ENCODE results near the gene USP38. TPM values are rescaled to one million over a fixed set of nuclear protein-coding genes. Genes with fewer than 3 reads are reported as not detected.

The USP38 gene
- total and polyA plus RNA-seq, 2 donors (not counting 1 experiment from before 2014, with no cell fraction given) = 9.6 to 23.9 TPM

GRCh38 chr4:143135358-143135757 is 49.4 kb upstream of the USP38 start:
- Mint-ChIP-seq H3K9me3 (ENCODE audit: insufficient read depth) (no peaks in the 10 kb centered on the region), H3K27me3 (no peaks in the 10 kb centered on the region), H3K27ac (no peak overlapping the region), H3K4me1 (no peaks in the 10 kb centered on the region), H3K4me3 (no peak overlapping the region)
- POLR2A ChIA-PET = no interaction called here
- no peak overlapping the region for H3K27ac ChIP-seq (ENCODE audit: low read length in 2 of 2)
- H3K4me2 ChIP-seq (replicated peaks; ENCODE audit: low read depth, low read length, poor library complexity, severe bottlenecking) = no peak overlapping the region
- H3K27me3 ChIP-seq (replicated peaks in 1 of 4; ENCODE audit: control extremely low read depth in 1 of 4, control insufficient read depth in 3 of 4, insufficient read depth in 4 of 4, low read length in 3 of 4) = no peaks in the 10 kb centered on the region
- no peaks in the 10 kb centered on the region for H4K20me1 ChIP-seq (ENCODE audit: control insufficient read depth, insufficient read depth, low read length, poor library complexity, severe bottlenecking)
- no peak overlapping the region for H2AFZ ChIP-seq (ENCODE audit: insufficient read depth, low read depth, low read length, poor library complexity, severe bottlenecking)
- intact Hi-C loops (cut with micrococcal nuclease) = no loop called here
- no peak overlapping the region for H3K4me3 ChIP-seq (ENCODE audit: control extremely low read depth in 1 of 5, extremely low read depth in 1 of 5, insufficient read depth in 1 of 5, low read depth in 2 of 5, low read length in 4 of 5)
- H3K36me3 ChIP-seq (replicated peaks in 1 of 2; ENCODE audit: control extremely low read depth in 1 of 2, control insufficient read depth in 1 of 2, extremely low read depth in 1 of 2, insufficient read depth in 2 of 2, low read length in 1 of 2) = no peaks in the 10 kb centered on the region
- H3K9me3 ChIP-seq (ENCODE audit: control extremely low read depth in 1 of 3, control insufficient read depth in 2 of 3, insufficient read depth in 1 of 3, low read length in 2 of 3) = no peaks in the 10 kb centered on the region
- CTCF ChIA-PET = no interaction called here
- TF ChIP-seq EZH2 (IDR thresholded peaks at IDR 0.05; ENCODE audit: borderline replicate concordance, insufficient read depth, low read depth, low read length, poor library complexity, severe bottlenecking) (no peak), CTCF (IDR thresholded peaks at IDR 0.05) (no peak)
- DNase-seq = no peak
- H3K79me2 ChIP-seq (ENCODE audit: control insufficient read depth, insufficient read depth, low read length) = no peaks in the 10 kb centered on the region
- H3K9ac ChIP-seq (ENCODE audit: low read length) = no peak overlapping the region
- 89% methylated on average over 3 of the region's 5 CpGs for WGBS (ENCODE audit: insufficient coverage)
- H3K4me1 ChIP-seq (ENCODE audit: control insufficient read depth in 2 of 2, insufficient read depth in 2 of 2, low read length in 2 of 2) = no peaks in the 10 kb centered on the region
- no peak for ATAC-seq (ENCODE audit: low read depth)

GRCh38 chr4:143140696-143141095 is 44.0 kb upstream of the USP38 start:
- CTCF ChIA-PET = no interaction called here
- H3K36me3 ChIP-seq (replicated peaks in 1 of 2; ENCODE audit: control extremely low read depth in 1 of 2, control insufficient read depth in 1 of 2, extremely low read depth in 1 of 2, insufficient read depth in 2 of 2, low read length in 1 of 2) = no peaks in the 10 kb centered on the region
- 100% methylated on average over 2 of the region's 4 CpGs for WGBS (ENCODE audit: insufficient coverage)
- ATAC-seq (ENCODE audit: low read depth) (no peak), DNase-seq (no peak)
- H3K27ac ChIP-seq (ENCODE audit: low read length in 2 of 2) = no peak overlapping the region
- no peaks in the 10 kb centered on the region for H3K79me2 ChIP-seq (ENCODE audit: control insufficient read depth, insufficient read depth, low read length)
- intact Hi-C loops (cut with micrococcal nuclease) = no loop called here
- no peak overlapping the region for H3K9ac ChIP-seq (ENCODE audit: low read length)
- no peaks in the 10 kb centered on the region for H4K20me1 ChIP-seq (ENCODE audit: control insufficient read depth, insufficient read depth, low read length, poor library complexity, severe bottlenecking)
- H3K27me3 Mint-ChIP-seq = no peaks in the 10 kb centered on the region
- no peaks in the 10 kb centered on the region for H3K4me1 Mint-ChIP-seq
- H3K4me3 ChIP-seq (ENCODE audit: control extremely low read depth in 1 of 5, extremely low read depth in 1 of 5, insufficient read depth in 1 of 5, low read depth in 2 of 5, low read length in 4 of 5) = no peak overlapping the region
- peaks cover 0 to 2% (median 0%) of the 10 kb centered on the region in 3 donors for H3K9me3 ChIP-seq (ENCODE audit: control extremely low read depth in 1 of 3, control insufficient read depth in 2 of 3, insufficient read depth in 1 of 3, low read length in 2 of 3)
- H2AFZ ChIP-seq (ENCODE audit: insufficient read depth, low read depth, low read length, poor library complexity, severe bottlenecking) = no peak overlapping the region
- no peaks in the 10 kb centered on the region for H3K27me3 ChIP-seq (replicated peaks in 1 of 4; ENCODE audit: control extremely low read depth in 1 of 4, control insufficient read depth in 3 of 4, insufficient read depth in 4 of 4, low read length in 3 of 4)
- H3K4me2 ChIP-seq (replicated peaks; ENCODE audit: low read depth, low read length, poor library complexity, severe bottlenecking) = no peak overlapping the region
- no peak overlapping the region for H3K4me3 Mint-ChIP-seq
- POLR2A ChIA-PET = no interaction called here
- no peak overlapping the region for H3K27ac Mint-ChIP-seq
- TF ChIP-seq CTCF (IDR thresholded peaks at IDR 0.05) (no peak), EZH2 (IDR thresholded peaks at IDR 0.05; ENCODE audit: borderline replicate concordance, insufficient read depth, low read depth, low read length, poor library complexity, severe bottlenecking) (no peak)
- no peaks in the 10 kb centered on the region for H3K4me1 ChIP-seq (ENCODE audit: control insufficient read depth in 2 of 2, insufficient read depth in 2 of 2, low read length in 2 of 2)
- H3K9me3 Mint-ChIP-seq (ENCODE audit: insufficient read depth) = peaks cover 15% of the 10 kb centered on the region

All from B cell (primary cell).